Left renal cortex interstitium (tissue), 4 donors: ENCODE measurements around the gene ZNF431. TPM values are rescaled to one million over a fixed set of nuclear protein-coding genes. Genes with fewer than 3 reads are reported as not detected.
"Not testable (repeated sequence)": the region's sequence is repeated elsewhere in the genome, so short reads cannot be mapped to it uniquely, and the experiment has no call there.

ENCODE experiments used
- DNase-seq, 4 donors: peaks; one replicate each; pipeline ENCODE4 v3.0.0-alpha.2; 2013; ENCODE audit warnings: low read depth in 4 of 4, low spot score in 2 of 4, missing footprints in 1 of 4
- polyA plus RNA-seq, 4 donors: library from polyadenylated mRNA; unstranded; fragments of 120-200 nt; gene quantifications; one replicate each; pipeline ENCODE4 v1.2.1, GENCODE V29; 2013; ENCODE audit not compliant: insufficient read length in 4 of 4

Gene ZNF431
- polyA plus RNA-seq, 4 donors = 16.4 to 33.1 (median 25.0) TPM

DNA sequence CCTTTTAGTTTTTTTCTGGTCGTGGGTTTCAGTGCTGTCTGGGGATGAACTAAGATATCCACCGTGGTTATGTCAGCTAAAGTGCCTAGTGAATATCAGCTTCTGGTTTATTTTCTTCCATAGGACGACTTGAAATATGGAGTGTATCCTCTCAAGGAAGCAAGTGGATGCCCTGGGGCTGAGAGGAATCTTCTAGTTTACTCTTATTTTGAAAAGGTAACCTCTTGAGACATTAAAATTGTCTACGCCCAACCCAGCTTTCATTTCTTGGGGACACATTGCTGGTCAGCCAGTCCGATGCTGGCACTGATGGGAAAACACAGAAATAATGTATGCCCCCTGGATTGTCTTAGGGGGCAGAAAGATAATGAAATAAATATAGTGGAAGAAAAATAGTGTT lies 1.6 kb downstream of the ZNF431 start:
- DNase-seq = no peak

DNA sequence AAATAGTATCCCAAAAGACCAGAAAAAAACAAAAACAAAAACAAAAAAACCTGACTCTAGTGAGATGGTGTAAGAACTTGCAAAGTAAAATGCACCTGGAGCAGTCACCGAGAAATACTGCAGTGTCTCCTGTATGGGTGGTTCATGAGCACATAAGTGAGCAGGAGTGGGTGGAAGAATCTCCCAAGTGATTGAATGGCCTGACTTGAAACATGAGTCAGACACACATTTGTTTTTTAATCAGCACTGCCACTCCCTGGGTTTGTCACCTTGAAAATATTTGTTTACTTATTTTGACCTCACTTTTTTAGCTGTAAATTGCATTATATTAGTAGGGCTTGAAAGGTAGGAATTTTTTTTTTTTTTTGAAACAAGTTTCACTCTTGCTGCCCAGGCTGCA lies 2.0 kb downstream of the ZNF431 start:
- DNase-seq = no peak

DNA sequence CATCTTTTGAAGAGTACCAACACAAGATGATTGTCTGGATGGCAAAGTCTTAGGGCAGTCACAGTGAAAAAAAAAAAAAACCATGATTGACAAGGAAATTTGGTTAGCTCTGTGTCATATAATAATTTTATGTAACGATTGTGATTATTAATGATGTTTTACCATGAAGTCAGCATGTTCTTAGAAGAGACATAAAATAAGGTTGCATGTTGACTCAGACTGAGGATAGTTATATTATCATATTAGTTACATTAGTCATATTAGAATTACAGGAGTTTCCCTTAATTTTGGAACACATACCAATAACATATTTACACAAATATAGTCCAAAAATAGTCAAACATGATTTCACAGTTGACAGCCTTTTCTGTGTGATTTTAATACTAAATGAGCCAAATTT lies 5.7 kb downstream of the ZNF431 start:
- no peak for DNase-seq

DNA sequence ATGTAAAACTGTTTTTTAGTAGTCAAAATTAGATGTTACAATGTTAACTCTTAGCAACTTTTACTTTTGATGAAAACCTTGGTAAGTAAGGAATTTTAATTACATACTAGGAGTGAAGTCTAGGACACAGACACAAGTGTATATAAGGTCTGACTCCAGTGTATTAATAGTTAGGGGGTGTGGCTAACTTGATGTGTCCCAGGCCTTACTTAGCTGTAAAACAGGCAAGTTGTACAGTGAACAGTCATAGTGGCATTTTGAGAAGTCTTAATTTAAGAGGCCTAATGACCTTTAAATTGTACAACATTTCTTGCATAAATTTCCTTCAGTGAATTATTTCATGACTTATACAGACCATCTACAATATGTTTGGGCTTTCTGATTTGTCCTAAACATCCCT lies 6.8 kb downstream of the ZNF431 start:
- DNase-seq = no peak

DNA sequence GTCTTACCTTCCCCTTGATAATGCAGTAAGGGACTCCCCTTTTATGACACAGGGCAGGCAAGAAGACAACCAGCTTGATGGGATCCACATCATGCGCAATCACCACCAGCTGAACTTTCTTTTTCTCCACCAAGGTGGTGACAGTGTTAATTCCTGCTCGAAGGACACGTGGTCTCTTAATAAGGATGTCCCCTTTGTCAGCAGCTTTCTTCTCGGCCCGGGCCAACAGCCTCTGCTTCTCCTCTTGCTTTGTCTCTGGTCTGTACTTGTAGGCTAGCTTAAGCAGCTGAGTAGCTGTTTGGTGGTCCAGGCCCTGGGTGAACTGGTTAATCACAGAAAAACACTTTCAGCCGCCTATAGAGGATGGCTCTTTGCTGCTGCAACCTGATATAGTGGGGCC lies 8.0 kb downstream of the ZNF431 start:
- DNase-seq = no peak

DNA sequence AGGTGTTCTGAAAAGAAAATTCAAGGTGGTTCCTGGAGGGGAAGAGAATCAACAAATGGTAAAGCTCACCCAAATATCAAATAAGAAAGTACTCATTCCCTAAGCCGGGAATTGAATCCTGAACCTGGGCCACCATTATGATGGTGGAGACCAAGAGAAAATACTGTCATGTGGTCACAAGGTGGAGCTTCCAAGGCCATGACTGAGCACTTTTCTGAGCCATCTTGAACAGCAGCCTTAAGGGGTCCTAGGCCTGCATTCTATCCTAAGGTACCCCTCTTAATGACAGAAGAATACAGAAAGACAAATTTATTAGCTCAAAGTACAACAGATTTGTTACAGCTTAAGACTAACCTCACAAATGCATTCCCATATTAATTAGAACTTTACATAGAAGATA lies 9.6 kb downstream of the ZNF431 start:
- DNase-seq = no peak

DNA sequence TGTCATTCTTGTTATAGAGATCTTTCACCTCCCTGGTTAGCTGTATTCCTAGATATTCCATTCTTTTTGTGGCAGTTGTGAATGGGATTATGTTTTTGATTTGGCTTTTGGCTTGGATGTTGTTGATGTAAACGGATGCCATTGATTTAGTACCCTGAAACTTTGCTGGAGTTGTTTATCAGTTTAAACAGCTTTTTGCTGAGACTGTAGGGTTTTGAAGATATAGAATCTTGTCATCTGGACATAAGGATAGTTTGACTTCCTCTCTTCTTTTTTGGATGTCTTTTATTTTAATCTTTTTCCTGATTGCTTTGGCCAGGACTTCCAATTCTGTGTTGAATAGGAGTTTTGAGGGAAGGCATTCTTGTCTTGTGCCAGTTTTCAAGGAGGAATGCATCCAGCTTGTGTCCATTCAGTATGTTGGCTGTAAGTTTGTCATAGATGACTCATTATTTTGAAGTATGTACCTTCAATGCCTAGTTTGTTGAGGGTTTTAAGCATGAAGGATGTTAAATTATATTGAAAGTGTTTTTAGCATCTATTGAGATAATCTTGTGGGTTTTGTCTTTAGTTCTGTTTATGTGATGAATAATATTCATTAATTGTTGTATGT lies 16.8 kb downstream of the ZNF431 start:
- DNase-seq = no peak

DNA sequence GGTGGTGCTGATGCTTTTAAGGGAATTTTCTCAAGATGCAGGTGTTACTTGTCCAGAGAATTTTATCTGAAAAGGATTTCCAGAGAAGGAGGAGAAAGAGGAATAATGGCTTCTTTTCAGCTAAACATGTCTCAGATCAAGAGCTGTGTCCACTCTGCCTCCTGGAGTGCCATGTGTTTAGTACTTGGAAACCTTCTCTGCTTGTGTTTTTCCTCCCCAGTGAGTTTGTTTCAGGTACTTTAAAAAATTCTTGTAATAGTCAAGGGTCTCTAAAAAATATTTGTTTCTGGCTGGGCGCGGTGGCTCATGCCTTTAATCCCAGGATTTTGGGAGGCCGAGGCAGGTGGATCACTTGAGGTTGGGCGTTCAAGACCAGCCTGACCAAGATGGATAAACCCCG lies 22.7 kb downstream of the ZNF431 start:
- no peak for DNase-seq

DNA sequence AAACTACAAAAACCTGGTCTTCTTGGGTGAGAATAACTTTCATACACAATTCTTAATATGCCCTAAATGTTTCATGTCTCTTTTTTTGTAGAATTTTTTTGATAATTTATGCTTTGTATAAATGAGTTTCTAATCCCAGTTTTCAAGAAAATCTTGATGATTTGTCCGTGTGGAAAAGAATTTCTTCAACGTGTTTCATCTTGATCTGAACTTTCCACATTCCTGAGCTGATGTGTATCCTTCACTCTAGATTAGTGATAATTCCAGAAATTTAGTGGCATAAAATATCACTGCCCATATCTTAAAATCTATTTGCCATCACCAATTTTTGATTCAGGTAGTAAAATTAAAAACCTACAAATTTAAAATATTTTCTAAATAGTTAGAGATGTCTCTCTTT lies 24.6 kb downstream of the ZNF431 start:
- no peak for DNase-seq

DNA sequence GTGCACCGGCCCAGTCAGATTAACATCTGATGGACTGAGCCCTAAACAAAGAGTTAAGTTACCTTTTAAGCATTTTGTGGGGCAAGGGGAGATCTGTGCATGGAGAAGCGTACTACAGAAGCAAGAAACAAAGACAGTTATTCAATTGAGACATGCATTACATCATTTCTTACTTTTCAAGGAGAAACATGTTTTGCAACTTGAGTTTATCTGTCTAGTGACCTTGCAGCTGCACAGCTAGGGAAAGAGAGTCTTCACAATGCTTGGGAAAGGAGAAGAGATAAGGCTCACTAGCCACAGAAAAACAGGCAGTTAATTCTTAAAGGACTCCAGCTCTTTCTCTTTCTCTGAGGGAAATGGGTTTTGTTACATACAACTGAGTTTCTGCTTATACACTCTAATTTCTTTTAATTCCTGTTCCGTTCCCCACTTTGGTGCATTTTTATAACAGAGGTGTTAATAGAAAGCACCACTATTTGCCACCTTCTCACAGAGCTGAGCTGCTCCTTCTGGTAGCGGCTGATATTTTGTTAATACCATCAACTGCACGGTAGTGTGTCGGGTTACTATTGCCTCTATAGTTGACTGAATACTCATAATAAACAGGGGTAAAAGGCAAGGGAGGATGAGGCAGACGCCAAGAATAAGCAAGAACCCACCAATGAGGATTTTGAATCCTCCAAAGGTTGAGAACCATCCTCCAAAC lies 55.9 kb downstream of the ZNF431 start:
- no peak for DNase-seq

DNA sequence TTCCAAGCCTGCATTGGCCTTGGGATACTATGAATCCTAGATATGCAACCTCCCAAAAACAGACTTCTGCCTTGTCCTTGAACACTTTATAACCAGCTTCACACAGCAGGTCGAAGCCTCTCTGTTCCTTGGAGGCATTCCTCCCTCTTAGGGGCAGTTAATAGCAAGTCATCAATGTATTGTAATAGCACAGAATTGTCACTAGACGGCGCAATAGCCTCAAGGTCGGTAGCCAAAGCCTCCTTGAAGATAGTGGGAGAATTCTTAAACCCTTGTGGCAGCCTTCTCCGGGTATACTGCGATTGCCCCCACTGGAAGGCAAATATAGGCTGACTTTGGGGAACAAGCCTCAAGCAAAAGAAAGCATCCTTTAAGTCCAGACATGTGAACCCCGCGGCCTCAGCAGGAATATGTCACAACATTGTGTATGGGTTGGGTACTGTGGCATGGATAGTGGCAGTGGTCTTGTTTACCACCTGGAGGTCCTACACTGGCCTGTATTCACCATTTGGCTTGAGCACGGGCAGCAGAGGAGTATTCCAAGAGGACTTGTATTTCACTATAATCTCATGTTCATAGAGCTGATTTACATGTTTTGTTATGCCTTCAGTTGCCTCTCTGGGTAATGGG lies 61.1 kb downstream of the ZNF431 start:
- peak in 2 of 4 donors; percentile 12 to 30 for DNase-seq

DNA sequence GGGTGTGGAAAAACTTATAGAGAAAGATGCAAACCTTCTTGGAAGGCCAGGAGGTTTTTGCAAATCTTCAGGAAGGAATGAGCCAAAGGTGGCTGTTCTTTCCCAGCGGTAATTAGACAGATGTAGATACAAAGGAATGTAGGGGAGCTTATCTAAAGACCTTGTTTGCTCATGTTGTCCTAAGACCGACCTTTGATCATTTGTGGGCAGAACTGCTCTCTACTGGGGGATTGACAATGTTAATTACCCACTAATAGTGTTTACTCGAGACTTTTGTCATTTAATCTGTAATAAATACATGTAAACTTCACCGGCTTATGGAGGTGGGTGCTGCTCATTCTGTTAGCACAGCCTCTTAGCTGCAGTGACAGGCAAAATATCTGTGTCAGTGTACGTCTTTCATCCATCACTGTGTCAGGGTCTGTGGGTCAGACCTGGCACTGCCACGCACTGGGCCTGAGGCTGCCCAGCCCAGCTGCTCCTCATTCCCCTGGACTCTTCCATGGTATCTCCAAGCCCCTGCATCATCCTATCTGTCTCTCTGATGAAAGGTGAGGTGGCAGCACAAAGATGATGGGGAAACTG lies 68.3 kb downstream of the ZNF431 start:
- no peak for DNase-seq

DNA sequence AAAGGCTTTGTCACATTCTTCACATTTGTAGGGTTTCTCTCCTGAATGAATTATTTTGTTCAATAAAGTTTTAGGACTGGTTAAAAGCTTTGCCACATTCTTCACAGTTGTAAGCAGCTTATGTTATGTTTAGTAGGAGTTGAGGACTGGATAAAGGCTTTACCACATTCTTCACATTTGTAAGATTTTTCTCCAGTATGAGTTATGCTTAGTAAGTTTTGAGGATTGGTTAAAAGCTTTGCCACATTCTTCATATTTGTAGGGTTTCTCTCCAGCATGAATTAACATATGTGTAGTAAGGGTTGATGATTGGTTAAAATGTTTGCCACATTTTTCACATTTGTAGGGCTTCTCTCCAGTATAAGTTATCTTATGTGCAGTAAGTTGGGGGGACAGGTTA lies 79.9 kb downstream of the ZNF431 start:
- no peak for DNase-seq

DNA sequence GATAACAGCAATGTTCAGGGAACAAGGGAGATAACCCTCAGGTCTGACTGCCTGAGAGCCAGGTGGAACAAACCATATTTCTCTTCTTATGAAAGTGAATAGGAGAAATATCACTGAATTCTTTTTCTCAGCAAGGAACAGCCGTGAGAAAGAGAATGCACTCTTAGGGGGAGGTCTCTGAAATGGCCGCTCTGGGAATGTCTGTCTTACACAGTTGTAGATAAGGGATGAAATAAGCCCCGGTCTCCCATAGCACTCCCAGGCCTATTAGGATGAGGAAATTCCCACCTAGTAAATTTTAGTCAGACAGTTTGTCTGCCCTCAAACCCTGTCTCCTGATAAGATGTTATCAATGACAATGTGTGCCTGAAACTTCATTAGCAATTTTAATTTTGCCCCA lies 88.1 kb downstream of the ZNF431 start:
- DNase-seq = not testable (repeated sequence)

DNA sequence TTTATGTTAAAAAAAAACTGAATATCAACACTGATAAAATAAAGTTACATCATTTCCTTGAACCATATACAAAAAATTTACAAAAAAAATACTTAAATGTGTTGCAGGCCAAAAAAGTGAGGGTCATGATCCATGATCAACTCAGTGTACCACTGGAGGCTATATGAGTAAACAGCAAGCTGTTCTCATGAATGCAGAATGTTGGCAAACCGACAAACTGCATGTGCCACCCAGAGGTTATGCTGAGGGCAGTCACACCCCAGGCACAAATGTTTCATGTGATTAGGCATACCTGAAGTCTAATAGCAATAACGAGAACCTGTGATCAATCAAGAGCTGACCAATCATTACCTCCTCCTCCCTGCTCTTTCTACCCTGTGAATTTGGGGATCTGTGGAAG lies 91.9 kb downstream of the ZNF431 start:
- DNase-seq = no peak

DNA sequence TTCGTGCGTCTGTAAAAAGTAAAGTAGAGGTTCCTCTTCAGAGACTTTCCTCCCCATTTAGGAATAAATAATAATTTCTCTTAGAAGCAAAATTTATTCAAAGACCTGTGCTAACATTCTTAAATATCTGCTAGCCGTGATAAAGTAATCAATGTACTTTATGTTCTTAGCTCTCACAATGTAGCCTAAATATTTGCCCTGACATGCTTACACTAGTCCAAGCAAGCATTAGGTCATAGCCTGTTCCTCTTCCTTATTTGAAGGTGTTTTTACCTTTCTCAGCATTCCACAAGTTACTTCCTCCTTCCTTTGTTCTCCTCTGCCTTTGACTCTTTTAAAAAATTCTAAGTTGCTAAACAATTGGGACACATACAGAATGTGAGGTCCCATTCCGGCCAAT lies 94.9 kb downstream of the ZNF431 start:
- not testable (repeated sequence) for DNase-seq

DNA sequence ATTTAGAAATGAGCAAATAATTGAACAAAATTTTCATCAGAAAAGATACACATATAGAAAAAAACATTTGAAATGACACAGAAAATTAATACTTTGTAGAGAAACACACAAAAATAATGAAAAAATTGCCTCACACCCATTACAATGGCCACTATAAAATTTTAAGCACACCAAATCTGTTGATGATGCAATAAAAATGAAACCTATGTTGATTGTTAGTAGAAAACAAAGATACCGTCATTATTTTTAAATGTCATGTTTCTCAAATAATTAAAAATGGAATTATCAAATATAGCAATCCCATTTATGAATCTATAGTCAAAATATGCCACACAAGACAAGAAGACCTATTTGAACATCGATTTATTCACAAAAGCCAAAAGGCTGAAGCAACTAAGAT lies 96.8 kb downstream of the ZNF431 start:
- DNase-seq = no peak

Other genes starting within 250 kb of the ZNF431 start
- 10 to 100 TPM; 16.3 to 24.0 (median 19.1) TPM for gene ZNF85, start 218.8 kb upstream of the ZNF431 start, polyA plus RNA-seq
- gene ZNF430, start 121.4 kb upstream of the ZNF431 start, polyA plus RNA-seq = 10 to 100 TPM in 3 of 4 donors, 1 to 10 TPM in 1; 9.7 to 11.8 (median 10.0) TPM
- 10 to 100 TPM; 11.4 to 27.8 (median 17.6) TPM for gene ZNF714, start 59.8 kb upstream of the ZNF431 start, polyA plus RNA-seq
- gene ZNF708, start 187.4 kb downstream of the ZNF431 start, polyA plus RNA-seq = 10 to 100 TPM; 15.9 to 24.3 (median 19.5) TPM
- 10 to 100 TPM; 29.8 to 53.2 (median 41.5) TPM for gene ZNF738, start 217.0 kb downstream of the ZNF431 start, polyA plus RNA-seq